Skeletal muscle cell (primary cell): ENCODE results near the gene MPPED1.

Experiments
- DNase-seq: peaks from one replicate; pipeline ENCODE4 v3.0.0-alpha.2; 2010; ENCODE audit warnings: low read depth
- H3K4me3 ChIP-seq: 2 replicates; pipeline ENCODE4 v1.5.1; 2011; ENCODE audit warnings: low read depth, mild to moderate bottlenecking, control low read depth, low read length, moderate library complexity

Gene MPPED1

GRCh38 chr22:43426816-43427215 is 15.0 kb downstream of the MPPED1 start:
- no peak for DNase-seq
- no peak overlapping the region for H3K4me3 ChIP-seq

GRCh38 chr22:43427296-43428004 is 15.6 kb downstream of the MPPED1 start:
- no peak for DNase-seq
- H3K4me3 ChIP-seq, result no peak overlapping the region

- no peak overlapping the region for H3K4me3 ChIP-seq
- DNase-seq, result no peak
Observed at GRCh38 chr22:43428005-43428485, 16.2 kb downstream of the MPPED1 start.

DNA sequence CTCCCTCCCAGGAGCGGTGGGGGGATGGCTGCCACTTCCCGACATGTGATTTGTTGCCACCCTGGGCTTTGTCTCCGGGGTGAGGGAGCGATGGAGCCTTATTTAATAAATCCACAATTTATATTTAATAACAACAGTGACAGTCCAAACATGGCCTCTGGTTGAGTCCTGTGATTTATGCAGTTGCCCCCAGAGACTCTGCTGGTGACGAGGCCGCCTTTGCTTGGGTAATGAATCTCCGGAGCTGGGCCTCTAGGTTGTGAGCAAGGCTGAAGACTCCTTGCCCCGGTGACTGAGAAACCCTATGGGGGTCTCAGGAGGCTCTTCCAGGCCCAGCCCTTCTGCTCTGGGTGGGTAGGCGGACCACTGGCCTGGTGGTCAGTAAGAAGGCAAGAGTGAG is 16.7 kb downstream of the MPPED1 start:
- no peak overlapping the region for H3K4me3 ChIP-seq
- no peak for DNase-seq

DNA sequence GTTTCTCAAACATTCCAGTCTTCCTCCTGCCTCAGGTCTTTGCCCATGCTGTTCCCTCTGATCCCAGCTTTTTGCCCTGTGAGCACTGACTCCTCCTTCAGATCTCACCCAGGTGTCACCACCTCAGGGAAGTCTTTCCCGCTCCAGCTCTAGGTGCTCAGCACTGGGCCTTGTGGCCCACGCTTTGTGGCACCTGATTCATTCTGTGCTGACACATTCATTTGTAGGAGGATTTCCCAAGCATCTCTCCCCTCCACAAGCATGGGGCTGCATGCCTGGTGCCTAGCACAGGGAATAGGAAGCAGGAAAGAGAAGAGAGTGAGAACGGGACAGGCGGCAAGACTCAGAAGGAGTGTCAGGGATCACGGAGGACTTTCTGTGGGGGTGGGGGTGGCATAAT is 17.6 kb downstream of the MPPED1 start:
- no peak overlapping the region for H3K4me3 ChIP-seq

DNA sequence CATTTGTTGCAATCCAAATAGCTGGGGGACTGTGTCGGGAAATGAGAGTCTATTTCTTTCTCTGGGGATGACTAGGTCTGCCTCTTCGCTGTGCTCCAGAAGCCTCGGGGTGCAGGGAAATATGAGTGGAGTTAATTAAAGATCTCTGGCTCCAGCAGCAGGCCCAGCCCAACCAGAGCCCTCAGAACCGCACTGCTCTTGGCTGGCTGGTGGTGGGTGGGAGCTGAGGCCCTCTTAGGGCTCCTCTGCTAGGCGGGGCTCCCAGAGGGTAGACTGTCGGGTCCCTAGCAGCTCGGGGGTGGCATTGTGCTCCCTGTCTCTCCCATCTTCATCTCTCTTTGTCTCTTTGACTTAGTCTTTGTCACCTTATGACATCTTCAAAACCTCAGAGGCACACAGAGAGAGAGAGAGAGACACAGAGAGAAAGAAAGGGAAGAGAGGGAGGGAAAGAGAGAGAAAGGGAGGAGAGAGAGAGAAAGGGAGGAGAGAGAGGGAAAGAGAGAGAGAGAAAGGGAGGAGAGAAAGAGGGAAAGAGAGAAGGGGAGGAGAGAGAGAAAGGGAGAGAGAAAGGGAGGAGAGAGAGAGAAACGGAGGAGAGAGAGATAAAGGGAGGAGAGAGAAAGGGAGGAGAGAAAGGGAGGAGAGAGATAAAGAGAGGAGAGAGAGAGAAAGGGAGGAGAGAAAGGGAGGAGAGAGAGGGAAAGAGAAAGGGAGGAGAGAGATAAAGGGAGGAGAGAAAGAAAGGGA is 20.2 kb downstream of the MPPED1 start:
- no peak for DNase-seq
- no peak overlapping the region for H3K4me3 ChIP-seq

More for the DNA sequence above, 17.6 kb downstream of the MPPED1 start:
- no peak for DNase-seq

DNA sequence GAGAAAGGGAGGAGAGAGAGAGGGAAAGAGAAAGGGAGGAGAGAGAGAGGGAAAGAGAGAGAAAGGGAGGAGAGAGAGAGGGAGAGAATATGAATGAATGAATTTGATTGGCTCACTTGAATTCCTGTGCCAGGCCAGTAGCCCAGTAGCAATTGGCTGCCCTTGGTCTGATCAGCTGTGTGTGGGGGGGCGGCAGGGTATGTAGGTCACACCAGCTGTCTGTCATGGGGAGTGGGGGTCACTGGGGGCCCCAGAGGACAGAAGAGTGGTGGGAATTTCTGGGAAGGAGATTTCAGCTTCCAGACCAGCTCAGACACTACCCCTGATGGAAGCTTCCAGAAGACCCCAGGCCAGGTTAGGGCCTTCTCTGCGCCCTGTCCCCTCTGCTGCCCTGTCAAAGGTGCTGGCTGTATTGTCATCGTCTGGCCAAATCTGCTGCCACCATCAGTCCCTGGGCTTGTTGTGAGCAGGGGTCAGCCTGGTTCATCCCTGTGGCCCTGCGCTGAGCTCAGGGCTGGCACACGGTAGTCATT is 21.1 kb downstream of the MPPED1 start:
- no peak overlapping the region for H3K4me3 ChIP-seq
- no peak for DNase-seq

GRCh38 chr22:43433451-43434274 is 21.8 kb downstream of the MPPED1 start:
- H3K4me3 ChIP-seq, result no peak overlapping the region
- DNase-seq, result no peak

DNA sequence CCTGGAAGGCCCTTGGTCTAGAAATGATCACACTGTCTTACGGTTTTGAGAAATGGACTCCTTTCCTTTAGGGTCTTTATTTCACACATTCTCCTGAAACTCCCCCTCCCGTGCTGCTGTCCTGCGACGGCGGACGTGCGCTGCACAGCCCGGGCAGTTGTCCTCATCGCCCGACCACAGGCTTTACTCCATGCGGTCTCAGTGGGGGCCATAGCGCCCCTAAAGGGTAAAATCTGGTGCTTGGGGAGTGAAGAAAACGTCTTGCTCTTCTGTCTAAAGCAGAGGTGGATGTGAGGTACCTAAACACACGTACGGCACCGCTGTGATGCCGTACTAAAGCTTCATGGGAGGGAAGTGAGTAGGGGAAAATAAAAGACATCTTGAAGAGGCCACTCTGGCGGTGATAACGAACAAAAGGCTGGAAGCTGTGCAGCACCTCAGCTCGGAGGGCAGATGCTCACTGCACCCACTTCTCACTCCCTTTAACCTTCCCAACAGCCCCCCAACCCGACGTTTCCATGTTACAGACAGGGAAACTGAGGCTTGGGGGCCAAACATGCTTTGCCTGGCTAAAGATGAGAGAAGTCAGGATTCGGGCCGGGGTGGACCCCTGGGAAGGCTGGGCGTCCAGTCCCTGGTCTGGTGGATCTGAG is 22.6 kb downstream of the MPPED1 start:
- DNase-seq, result no peak
- H3K4me3 ChIP-seq, result no peak overlapping the region

DNA sequence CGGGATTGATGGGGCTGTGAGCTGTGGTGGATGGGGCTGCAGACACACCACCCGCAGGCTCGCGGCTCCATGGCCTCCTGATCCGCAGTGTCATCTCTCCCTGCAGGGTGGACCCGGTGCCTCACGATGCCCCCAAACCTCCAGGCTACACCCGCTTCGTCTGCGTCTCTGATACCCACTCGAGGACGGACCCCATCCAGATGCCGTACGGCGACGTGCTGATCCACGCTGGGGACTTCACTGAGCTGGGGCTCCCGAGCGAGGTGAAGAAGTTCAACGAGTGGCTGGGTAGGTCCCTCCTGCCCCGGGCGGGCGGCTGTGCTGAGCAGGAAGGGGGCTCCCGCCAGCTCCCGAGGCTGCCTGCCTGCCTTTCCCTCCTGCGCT is 23.1 kb downstream of the MPPED1 start:
- no peak overlapping the region for H3K4me3 ChIP-seq
- no peak for DNase-seq

DNA sequence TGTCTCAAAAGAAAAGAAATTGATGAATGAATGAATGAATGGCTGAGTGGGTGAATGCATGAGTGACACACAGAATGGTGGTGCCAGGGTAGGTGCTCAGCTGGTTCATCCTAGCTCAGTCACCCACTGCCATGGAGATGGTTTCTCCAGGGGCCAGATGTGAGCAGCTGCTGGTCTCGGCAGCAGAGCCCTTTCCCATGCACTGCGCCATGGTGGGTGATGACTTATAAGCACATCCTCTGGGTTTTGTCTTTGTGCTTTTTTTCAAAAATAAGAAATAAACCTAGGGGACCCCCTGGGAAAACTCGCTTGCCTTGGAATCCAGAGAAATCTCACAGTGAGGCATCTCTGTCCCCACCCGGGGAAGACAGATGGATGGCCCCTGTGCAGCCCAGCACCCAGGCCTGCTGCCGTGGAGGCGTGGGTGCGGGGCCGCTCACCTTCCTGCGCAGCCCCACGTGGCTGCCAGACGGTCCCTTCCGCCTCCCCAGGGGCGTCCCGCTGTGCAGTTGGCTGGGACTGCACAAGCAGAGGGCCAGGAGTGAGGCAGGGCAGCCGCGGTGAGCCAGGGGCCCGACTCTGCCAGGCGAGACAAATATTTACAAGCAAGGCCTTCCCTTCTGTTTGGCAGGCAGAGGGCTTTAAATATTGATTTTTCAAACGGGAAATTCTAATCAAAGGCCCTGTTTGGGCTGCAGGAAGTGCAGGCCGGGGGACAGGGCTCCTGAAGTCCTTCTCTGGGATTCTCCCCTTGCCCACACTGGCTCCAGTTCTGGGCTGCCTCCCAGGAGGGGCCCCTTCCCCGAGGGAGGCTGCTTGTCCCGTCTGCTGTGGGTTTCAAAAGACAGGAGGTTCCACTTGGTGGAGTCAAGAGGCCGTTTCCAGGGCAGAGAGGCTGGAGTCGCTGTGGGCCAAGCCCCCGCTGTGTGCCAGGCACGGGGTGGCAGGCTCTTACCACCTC is 24.3 kb downstream of the MPPED1 start:
- H3K4me3 ChIP-seq, result no peak overlapping the region
- DNase-seq, result no peak

DNA sequence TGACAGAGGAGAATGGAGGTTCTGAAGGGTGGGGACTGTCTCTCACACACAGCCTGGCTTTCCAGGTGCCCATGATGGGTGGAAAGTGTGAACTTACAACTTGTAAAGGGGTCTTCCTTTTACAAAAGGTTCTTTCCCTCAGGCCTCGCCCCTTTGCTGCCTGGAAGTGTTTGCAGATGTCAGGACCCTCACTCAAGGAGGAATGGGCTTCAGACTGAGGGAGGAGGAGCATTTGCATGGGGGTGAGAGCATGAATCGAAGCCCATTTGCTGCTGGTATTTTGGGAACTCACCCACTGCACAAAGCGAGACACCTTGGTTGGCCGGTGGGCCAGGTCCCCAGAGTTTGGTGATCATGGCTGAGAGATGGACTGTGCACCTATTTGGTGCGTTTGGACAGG is 25.1 kb downstream of the MPPED1 start:
- no peak for DNase-seq
- no peak overlapping the region for H3K4me3 ChIP-seq

- no peak overlapping the region for H3K4me3 ChIP-seq
- no peak for DNase-seq
Observed at GRCh38 chr22:43437871-43438475, 26.2 kb downstream of the MPPED1 start.

DNA sequence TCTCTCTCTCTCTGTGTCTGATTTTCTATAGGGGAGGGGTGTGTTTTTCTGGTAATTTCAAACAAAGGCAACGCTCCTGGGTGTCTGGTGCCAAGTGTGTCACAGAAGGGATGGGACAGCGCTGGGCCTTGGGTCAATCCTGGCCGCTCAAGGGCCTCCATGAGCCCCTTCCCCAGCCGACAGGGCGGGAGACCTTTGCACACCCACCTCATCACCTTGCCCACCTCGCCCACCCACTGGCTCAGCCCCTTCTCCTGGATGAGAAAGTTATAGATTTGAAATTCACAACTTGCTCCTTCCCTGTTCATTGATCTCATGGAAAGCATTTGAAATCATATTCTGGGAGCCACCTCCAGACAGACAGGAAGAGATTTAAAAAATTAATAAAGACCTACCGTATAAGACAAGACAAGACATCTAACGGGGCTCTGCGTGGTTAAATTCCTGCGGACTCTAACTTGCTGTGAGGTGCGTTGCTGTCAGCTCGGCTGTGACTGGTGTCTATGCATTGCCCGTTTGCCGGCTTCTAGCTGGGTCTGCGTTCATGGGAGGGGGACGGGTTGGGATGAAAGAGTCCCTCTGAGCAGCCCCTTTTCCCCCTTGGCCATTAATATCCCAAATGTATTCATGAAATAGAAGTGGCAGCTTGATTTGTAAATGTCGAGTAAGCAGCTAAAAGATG is 27.0 kb downstream of the MPPED1 start:
- DNase-seq, result no peak
- H3K4me3 ChIP-seq, result no peak overlapping the region

DNA sequence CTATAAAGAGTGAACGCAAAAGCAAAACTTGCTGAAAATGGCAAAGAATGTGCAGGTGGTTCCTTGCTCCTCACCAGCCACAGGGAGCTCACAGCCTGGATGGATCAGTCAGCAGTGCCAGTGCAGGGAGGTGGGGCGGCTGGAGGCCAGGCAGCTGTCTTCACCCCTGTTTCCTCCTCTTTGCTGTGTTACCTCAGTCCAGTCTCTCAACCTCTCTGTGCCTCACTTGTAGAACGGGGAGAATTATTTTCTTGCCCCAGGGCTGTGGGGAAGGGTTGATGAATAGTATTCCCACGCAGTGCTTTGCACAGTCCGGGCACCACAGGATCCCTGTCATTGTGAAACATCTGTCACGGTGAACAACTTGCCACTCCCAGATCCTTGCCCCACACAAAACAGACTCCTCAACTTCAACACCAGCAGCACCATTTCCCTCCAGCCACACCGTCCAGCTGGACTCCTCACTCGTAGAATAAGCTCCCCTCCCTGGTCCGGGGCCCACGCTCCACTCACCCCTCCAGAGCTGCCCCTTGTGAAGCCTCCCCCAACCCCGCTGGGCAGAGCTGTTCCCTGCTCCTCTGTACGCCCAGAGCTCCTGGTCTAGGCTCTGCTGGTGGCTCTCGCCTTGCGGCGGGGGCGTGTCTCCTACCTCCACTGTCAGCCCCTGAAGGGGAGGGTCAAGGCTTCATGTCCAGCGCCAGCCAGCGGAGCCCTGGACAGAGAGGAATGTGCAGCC is 27.7 kb downstream of the MPPED1 start:
- no peak overlapping the region for H3K4me3 ChIP-seq
- no peak for DNase-seq

GRCh38 chr22:43440104-43440387 is 28.2 kb downstream of the MPPED1 start:
- DNase-seq, result no peak
- no peak overlapping the region for H3K4me3 ChIP-seq

GRCh38 chr22:43440556-43440955 is 28.7 kb downstream of the MPPED1 start:
- DNase-seq, result no peak
- H3K4me3 ChIP-seq, result no peak overlapping the region
